Iris pigment epithelial cell (primary cell): Measurements from ENCODE around the gene NACC1.

ENCODE experiments used
- DNase-seq: peaks from one replicate; pipeline ENCODE4 v3.0.0-alpha.2; 2011; ENCODE audit warnings: low read depth

NACC1 gene

DNA sequence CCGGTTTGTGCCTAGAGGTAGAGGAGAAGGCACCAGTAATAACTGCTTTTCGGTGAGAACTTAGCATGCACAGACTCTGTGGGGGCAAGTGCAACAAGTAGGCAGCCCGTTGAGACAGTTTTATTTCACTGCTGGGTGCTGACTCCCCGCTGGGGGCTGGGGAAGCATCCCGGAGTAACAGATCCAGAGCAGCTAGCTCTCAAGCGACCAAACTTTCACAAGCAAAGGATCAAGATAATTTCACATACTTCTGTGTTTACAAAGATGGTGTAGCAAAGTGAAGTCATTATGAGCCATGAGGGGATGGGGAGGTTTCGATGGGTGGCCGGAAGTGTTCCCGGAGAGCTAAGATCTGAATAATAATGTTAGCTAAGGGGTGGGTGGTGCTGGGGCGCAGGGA lies 2.8 kb downstream of the NACC1 start:
- DNase-seq = peak; percentile 90

DNA sequence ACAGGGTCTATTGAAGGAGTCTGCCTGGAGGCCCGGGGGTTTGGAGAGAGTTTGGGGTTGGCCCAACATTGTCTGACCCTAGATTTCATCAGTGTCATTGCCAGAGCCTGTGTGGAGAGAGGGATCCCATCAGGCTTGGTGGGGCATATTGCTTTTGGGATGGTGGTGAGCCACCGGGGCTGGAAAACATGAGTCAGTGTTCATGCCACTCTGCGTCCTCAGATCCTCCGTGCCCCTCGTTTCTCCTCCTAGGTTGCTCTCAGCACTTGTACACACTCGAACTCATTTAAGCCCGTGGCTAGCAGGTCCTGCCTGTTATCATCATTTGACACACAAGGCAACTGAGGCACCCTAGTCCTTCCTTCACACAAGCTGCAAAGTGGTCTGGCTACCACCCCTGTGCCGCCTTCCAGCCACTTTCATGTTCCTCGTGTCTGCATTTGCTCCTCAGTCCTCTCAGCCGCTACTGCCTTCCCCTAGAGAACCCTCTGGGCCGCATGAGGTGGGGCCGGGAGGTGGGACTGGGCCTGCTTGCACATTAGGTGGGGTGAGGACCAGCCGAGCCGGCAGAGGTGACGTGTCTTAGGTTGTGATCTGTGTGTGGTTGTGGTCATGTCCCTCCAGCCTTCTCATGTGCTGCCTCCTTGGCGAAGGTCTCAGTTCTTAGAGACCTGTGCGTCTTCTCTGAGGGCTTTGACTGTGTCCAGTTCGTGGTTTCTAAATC lies 3.6 kb downstream of the NACC1 start:
- no peak for DNase-seq

DNA sequence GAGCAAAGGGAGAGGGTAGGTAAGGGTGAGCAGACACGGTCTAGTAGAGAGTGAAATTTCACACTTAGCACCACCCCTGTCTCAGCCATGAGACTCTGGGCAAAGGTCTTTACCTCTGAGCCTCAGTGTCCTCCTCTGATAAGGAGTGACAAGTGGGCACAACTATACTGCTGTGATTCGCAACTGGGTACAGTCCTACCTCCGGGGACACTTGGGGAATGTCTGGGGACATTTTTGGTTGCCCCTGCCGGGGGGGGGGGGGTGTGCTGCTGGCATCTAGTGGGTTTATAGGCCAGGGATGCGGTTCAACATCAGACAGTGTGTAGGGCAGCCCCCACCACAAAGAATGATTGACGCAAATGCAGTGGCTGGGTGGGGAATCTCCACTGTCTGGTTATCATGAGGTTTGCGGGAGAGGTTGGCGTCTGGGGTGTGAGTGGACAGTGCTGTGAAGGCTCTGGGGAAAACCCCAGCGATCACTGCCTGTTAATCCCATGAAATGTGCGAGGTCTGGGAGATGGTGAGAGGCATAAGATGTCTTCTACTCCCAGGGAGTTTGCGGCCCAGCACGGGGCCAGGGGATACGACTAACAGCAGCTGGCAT lies 4.3 kb downstream of the NACC1 start:
- DNase-seq = peak; percentile 41

DNA sequence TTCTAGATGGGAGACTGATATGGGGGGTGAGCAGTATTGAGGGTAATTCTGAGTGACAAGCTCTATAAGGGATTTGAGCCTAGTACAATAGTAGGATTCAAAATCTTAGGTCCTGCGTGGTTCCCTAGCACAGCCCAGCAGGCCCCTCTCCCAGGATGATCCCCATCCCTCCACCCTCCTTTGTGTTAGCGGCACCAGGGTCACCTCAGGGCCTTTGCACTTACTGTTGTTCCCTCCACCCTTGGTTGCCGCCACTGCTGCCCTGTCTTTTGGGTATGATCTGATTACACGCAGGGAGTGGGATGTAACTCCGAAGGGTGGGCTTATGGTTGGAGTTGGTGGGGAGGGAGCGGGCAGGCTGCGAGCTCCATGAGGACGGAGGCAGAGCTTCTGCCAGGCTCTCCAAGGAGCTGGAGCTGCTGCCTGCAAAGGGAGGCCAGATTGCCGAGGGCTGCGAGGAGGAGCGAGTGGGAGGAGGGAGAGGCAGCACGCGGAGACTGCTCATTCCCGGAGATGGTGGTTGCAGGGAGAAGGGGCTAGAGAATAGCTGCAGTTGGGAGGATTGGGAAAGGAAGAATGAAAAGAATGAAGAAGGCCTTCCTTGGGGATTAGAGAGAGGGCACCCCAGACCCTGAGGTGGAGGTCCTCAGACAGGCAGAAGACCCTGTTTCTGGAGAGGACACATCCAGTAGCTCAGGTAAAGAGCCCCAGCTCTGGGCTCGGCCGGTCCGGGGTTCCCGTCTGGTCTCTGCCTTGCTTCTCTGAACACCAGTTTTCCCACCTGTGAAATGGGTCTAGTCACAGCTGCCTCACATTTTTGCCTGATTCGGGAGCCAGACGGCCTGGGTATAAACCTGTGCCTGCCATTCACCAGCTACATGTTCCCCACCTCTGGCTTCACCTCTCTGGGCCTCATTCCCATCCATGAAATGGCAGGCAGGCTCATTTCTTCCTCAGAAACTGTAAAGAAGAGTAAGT lies 5.2 kb downstream of the NACC1 start:
- DNase-seq = no peak

DNA sequence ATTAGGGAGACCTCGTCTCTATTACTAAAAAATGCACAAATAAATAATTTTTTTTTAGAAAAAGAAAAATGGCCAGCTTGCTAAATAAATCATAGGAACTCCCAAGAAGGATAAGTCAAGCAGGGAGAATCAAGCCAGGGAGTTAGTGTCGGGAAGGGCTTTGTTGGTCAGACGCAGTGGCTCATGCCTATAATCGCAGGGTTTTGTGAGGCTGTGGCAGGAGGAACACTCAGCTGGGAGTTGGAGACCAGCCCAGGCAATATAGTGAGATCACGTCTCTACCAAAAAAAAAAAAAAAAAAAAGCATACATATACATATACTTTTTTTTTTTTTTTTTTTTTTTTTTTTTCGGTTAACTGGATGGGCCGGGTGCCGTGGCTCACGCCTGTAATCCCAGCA lies 9.0 kb downstream of the NACC1 start:
- peak; percentile 43 for DNase-seq

DNA sequence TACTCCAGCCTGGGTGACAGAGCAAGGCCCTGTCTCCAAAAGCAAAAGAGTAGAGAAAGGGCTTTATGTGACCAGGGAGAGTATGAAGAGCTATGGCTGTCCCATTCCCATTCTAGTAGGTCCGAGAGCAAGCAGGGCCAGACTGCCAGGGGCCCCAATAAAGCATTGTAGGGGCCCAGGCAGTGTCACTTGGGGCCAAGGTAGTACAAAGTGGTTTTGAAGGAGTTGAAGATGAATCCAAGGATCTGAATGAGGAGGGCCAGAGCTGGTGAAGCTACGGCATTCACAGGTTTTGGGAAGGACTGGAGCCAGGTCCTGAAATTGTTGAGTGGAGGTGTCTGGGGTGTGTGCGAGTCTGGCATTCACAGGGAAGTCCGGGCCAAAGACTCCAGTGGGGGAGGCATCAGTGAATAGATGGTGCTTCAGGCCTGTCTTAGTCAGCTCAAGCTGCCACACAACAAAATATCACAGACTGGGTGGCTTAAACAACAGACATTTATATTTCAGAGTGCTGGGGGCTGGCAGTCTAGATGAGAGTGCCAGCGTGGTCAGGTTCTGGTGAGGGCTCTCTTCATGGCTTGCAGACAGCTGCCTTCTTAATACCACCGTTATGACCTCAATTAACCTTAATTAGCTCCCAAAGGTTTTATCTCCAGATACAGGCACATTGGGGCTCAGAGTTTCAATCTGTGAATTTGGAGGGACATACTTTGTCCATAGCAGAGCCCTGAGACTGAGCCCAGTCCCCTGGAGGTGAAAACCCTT lies 9.9 kb downstream of the NACC1 start:
- DNase-seq = no peak

DNA sequence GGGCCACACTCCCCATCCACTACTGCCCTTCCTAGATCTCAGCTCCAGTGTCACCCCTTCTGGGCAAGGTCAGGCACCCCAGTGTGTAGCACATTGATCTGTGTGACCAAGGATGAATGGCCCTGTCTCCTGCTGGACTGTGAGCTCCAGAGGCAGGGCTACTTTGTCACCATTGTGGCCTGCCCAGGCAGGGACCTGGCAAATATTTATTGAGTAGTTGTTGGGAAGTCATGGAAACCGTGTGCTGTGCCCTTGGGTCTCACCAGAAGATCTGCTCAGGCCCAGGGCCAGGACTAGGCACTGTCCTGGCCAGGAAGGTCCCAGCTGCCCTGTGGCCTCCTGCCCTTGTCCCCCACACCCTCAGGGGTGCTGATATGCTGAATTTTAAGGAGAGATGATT lies 10.5 kb downstream of the NACC1 start:
- no peak for DNase-seq

DNA sequence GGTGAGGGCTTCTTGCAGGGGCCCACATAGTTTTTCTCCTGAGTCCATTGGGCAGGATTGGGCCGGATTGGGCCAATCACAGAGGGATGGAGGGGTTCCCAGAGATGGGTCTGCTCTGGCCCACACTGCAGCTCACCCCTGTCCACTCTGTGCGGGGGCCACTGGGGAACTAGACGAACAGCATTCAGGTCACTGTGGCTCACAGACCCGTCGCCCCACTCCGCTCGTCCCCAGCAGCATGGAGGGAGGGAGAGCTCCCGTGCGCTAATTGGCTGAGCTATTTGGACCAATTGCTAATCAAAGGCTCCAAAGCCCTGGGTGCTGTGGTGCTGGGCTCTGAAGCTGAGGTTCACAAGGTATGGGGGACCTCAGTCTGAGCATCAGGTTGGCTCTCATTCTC lies 11.3 kb downstream of the NACC1 start:
- no peak for DNase-seq

DNA sequence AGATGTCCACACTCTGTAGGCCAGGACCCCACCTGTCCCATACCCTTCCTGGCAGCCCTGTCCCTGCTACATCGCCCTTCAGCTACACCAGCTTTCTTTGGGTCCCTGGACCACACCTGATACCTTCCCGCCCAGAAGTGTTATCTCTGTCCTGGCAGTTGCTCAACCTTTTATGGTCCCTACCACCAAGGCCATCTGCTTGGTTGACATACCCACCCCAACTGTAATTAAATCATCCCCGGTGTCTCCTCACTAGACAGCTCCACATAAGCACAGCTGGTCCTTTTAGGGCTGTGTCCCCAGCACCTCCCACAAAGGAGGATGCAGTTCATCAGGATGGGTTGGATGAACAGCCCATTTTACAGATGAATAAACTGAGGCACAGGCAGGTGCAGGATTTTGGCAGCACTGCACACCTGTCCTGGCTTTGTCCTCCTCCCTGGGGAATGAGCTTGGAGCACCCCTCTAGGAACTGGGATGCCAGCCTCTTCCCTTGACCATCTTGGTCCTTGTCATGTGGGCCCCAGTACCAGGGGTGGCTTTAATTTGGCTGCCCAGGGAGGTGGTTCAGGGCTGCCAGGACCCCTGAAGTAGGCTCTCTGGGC lies 12.9 kb downstream of the NACC1 start:
- no peak for DNase-seq

DNA sequence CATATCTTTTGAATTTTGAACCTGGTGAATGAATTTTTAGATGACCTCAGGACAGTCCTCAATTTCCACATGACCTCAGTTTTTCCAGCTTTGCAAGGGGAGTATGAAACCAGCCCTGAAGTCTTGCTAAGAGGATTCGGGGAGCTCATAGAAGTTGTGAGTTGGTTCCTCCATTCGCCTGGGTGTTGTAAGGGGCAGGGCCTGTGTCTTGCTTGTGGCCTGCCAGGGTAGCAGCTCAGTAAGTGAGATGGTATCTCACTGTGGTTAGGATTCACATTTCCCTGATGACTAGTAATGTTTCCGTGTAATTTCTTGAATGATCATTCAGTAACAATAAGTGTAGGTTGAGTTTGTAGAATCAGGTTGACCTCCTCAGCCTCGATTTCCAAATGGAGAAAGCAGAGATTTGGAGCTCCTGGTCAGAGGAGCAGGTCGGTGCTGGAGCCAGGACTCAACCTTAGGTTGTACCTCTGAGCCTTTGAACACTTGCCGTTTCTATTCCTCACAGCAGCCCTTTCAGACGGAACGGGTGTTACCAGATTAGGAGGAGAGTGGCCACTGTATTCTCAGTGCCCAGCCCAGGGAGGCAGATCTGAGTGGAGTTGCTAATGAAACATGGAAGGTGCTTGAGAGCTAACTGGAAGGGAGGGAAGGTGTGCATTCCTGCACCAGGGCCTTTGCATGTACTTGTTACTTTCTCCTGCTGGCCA lies 14.6 kb downstream of the NACC1 start:
- DNase-seq = peak; percentile 86

DNA sequence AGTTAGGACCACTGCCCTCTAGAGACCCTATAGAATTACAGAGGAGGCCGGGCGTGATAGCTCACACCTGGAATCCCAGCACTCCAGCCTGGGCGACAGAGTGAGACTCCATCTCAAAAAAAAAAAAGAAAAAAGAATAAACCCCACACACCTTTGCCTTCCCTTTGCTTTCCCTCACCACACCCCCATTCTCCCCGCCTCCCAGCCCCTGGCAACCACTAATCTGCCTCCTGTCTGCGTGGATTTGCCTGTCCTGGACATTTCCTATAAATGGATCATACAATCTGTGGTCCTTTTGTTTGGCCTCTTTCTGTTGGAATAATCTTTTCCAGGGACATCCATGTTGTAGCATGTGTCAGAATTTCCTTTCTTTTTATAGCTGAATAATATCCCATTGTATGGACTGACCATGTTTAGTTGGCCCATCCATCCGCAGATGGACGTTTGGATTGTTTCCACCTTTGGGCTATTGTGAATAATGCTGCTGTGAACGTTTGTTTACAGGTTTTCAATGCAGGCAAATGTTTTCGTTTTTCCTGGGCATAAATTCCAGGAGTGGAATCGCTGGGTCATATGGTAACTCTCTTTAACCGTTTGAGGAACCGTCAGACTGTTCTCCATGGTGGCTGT lies 15.3 kb downstream of the NACC1 start:
- no peak for DNase-seq

DNA sequence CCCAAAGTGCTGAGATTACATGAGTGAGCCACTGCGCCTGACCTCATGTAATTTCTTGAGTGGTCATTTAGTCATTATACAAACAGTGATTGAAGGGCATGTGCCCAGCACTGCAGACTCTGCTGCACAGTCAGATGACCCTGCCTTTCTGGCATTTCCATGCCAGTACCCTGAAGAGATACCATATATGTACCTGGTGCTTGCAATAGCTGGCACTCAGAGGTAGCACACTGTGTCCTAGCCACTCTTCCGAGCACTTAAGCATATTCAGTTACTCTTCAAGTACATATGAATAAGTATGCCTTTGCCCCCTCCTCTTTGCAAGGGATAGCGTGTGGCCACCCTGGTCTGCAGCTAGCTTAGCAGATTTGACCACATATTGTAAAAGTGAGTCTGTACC lies 16.6 kb downstream of the NACC1 start:
- no peak for DNase-seq

DNA sequence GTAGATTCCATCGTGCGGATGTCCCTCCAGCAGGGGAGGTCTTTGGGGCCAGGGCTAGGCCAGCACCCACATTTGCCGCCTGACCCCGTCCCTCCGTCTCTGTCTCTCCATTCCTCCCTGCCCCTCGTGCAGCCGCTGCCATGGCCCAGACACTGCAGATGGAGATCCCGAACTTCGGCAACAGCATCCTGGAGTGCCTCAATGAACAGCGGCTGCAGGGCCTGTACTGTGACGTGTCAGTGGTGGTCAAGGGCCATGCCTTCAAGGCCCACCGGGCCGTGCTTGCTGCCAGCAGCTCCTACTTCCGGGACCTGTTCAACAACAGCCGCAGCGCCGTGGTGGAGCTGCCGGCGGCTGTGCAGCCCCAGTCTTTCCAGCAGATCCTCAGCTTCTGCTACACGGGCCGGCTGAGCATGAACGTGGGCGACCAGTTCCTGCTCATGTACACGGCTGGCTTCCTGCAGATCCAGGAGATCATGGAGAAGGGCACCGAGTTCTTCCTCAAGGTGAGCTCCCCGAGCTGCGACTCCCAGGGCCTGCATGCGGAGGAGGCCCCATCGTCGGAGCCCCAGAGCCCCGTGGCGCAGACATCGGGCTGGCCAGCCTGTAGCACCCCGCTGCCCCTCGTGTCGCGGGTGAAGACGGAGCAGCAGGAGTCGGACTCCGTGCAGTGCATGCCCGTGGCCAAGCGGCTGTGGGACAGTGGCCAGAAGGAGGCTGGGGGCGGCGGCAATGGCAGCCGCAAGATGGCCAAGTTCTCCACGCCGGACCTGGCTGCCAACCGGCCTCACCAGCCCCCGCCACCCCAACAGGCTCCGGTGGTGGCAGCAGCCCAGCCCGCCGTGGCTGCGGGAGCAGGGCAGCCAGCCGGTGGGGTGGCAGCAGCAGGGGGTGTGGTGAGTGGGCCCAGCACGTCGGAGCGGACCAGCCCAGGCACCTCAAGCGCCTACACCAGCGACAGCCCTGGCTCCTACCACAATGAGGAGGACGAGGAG lies 17.3 kb downstream of the NACC1 start:
- DNase-seq = no peak

DNA sequence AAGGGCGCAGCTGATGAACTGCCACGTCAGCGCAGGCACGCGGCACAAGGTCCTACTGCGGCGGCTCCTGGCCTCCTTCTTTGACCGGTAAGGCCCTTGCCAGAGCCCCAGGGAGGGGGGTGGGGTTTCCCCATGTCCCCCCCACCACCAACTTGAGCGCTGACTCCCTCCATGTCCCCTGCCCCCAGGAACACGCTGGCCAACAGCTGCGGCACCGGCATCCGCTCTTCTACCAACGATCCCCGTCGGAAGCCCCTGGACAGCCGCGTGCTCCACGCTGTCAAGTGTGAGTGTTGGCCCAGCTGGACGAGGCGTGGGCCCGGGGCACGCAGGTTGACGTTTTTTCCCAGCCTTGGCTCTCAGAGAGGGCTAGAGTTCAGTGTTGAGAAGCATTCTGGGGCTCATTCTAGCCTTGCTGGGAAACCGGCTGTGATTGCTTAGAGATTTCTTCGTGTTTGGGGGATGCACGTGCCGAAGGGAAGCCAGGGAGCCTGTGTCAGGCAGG lies 19.3 kb downstream of the NACC1 start:
- no peak for DNase-seq

DNA sequence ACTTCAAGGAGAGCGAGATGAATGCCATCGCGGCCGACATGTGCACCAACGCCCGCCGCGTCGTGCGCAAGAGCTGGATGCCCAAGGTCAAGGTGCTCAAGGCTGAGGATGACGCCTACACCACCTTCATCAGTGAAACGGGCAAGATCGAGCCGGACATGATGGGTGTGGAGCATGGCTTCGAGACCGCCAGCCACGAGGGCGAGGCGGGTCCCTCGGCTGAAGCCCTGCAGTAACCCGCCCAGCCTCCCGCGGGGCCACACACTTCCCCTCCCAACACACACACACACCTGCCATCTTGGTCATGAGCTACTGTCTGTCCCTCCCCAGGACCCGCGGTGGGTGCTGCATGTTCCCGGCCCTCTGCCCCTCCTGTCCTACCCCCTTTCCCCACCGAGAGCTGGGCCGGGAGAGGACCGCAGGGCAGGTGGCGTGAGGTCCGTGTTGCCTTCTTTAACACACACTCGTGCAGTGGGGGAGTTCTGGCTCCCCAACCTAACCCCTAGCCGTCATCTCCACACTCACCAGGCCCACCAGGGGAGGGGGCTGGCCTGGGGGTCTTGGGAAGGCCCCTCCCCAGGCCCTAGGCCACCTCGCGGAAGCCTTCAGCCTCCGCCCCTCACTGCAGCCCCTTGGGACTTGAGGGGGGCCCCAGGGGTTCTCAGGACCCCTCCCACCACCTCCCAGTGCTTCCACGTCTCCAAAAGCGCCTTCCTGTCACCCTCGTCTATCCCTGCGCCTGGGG lies 20.3 kb downstream of the NACC1 start:
- DNase-seq = no peak

DNA sequence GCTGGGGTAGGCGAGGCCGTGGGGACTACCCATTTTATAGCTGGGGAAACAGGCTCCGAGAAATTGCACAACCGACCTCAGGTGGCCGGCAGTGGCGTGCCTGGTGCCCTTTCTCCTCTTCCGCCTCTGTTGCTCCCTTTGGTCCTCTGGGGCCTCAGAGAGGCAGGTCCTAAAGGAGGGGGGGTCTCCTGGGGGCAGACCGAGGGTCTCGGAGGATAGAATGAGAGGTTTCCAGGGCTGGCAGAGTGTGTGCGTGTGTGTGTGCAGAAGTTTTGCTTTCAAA lies 20.8 kb downstream of the NACC1 start:
- DNase-seq = no peak

DNA sequence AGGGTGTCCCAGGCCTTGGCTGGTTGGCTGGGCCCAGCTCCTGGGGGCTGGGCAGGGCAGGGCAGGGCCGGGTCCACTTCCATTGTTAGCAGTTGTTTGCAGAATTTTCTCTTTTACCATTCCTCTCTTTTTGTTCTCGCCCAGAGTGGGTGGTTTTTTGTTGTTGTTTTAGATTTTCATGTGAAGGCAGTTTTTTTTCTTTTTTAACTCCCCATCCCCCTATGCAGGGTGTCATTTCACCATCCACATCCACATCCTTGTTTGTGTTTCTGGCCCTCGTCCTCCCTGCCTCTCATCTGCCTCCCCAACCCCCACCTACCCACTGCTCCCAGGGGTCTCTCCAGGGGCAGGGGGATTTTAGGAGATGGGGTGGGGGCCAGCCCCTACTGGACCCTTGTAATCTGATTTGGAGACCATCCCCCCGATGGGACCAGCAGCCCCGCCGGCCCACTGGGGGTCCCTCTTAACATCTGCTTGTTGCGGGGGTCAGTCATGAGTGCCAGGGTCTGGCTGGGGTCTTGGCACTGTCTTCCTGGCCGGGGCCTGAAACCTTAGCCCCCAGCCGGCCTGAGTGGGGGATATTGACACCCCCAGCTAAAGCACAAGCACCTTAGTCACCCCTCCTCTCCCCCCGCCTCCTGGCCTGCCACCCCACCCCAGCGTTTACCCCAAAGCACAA lies 21.7 kb downstream of the NACC1 start:
- no peak for DNase-seq
